ENCODE data around the gene NOL6. TPM values are rescaled to one million over a fixed set of nuclear protein-coding genes. Genes with fewer than 3 reads are reported as not detected.

The NOL6 gene
- total and polyA plus RNA-seq, 2 of the 8 experiments (the other 6 are each of a cell fraction or from before 2014, with no cell fraction given): 44.0 to 55.0 TPM

DNA sequence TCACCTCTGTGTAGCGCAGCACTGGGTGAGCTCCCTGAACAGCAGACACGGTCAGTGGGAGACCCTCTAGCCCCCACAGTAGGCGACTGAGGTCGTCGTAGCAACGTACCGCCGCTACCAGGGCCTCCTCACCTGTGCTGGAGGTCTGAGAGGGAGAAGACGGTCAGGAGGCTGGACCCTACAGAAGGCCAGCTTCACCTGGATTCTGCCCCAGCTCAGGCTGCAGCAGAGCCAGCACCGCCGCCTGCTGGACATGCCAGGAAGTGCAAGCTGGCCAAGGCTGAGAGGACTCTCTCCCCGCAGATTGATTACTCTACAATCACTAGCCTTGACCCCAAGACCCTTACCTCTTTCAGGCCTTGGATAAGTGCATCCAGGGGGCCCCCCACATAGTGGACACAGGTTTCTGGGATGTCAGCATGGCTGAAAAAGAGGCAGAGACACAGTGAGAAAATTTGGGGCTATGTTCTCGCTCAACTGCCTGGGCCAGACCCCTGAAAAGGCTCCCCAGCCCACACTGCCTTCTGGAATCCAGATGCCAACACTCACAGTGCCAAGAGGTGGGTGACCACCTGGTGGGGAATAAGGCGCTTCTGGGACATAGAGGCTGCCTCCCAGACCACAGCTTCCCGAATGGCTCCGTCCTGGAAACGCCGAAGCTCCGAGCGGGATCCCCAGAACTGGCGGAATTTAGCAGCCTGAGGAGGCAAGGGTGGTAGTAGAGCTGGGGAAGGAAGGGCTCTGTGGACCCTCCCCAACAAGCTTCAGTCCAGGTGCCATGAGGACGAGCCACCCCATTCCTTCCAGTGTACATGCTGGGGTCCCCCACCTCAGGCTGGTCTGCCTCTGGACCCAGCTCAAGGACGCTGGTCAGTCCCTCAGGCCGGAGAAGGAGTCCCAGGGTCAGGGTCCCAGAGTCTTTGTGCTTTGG, 6.9 kb downstream of the NOL6 start (continued):
- TF ChIP-seq CEBPB (IDR thresholded peaks at IDR 0.05; ENCODE audit: low read depth, low read length) (no peak), TEAD4 (IDR thresholded peaks at IDR 0.05; ENCODE audit: low read depth, low read length) (0 out of 2 replicates have a peak, but pooled peaks have one; percentile 10), SIX5 (IDR thresholded peaks at IDR 0.05; ENCODE audit: low read depth, low read length) (no peak), EP300 (IDR thresholded peaks at IDR 0.05; ENCODE audit: borderline replicate concordance in 1 of 2, low read depth in 2 of 2, low read length in 2 of 2) (no peak), RAD21 (IDR thresholded peaks at IDR 0.05 in 1 of 2, conservative IDR thresholded peaks at IDR 0.05 in 1 of 2; ENCODE audit: low read depth in 2 of 2, low read length in 2 of 2) (peak; percentile 89 to 95), ATF3 (IDR thresholded peaks at IDR 0.05; ENCODE audit: insufficient read depth, low read depth, low read length) (no peak)
